HG03442 (cell line): ENCODE data around the gene OR8D2.
"Not testable (repeated sequence)": the region's sequence is repeated elsewhere in the genome, so short reads cannot be mapped to it uniquely, and the experiment has no call there.

Experiments used
- ATAC-seq: cut with Tn5 transposase; IDR thresholded peaks from one replicate; pipeline ENCODE4 v1.9.1; 2021; ENCODE audit warnings: mild to moderate bottlenecking, moderate library complexity; ENCODE audit not compliant: unreplicated experiment

Gene OR8D2

DNA sequence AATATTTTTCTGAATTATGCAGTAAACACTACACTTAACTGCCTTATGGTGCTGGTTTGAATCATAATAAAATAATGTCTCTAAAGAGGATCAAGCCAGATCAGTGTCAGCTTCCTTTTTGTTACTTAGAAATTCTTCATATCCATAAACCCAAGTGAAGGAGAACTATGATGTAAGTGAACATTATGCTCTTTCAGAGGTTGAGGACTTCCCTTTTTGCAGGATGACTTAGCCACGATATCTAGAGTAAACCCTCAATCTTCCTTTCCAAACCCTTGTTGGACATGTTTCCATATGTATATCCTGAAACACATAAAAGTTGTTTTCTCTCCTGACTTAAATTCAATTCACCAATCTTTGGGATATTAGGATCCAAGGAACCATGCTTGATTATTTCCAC is 25.3 kb downstream of the OR8D2 start:
- no peak for ATAC-seq

DNA sequence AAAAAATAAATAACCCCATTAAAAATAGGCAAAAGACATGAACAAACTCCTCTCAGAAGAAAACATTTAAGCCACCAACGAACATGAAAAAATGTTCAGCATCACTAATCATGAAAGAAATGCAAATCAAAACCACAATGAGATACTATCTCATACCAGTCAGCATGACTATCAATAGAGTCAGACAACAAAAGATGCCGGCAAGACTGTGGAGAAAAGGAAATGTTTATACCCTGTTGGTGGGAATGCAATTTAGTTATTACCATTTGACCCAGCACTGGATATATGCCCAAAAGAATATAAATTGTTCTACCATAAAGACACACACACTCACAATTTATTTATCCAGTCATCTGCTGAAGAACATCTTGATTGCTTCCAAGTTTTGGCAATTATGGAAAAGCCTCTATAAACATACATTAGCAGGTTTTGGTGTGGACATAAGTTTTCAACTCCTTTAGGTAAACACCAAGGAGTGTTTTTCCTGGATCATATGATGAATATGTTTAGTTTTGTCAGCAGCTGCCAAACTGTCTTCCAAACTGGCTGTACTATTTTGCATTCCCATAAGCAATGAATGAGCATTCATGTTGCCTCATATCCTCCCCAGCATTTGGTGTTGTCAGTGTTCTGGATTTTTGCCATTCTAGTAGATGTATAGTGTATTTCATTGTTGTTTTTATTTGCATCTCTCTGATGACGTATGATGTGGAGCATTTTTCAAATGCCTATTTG is 34.2 kb downstream of the OR8D2 start:
- ATAC-seq, result no peak

DNA sequence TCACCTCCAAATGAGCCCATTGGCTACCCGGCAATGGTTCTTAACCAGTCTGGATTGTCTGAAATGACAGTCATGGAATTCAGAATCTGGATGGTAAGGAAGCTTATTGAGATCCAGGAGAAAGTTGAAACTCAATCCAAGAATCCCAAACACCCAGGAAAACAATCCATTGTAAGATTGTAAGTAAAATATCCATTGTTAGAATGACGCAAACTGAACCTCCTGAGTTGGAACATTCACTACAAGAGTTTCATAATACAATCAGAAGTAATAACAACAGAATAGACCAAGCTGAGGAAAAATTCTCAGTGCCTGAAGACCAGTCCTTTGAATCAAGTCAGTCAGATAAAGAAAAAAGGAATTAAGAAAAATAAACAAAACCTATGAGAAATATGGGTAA is 41.7 kb downstream of the OR8D2 start:
- ATAC-seq, result no peak

GRCh38 chr11:124277804-124278203 is 42.2 kb downstream of the OR8D2 start:
- no peak for ATAC-seq

DNA sequence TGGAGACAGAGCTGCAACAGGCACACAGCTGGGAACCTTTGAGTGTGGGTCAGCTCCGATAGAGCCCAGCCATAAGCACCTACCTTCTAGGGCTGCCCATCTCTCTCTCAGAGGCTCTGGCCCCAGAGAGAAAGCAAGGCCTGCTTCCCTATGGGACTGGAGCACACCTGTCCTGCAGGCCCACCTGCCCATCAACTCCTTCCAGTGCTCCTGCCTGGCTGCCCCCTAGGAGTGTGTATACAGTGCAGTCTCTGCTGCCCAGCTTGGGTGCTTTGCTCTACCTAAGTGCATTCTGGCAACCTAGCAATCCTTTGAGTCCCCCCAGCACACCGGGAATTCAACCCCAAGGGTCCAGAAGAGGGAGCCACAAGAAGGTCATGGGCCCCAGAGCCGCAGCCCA is 42.8 kb downstream of the OR8D2 start:
- ATAC-seq, result no peak

GRCh38 chr11:124276081-124276480 is 43.9 kb downstream of the OR8D2 start:
- ATAC-seq, result no peak

- no peak for ATAC-seq
These were observed 46.0 kb downstream of the OR8D2 start for GRCh38 chr11:124274000-124274399.

GRCh38 chr11:124270886-124271285 is 49.1 kb downstream of the OR8D2 start:
- ATAC-seq, result not testable (repeated sequence)
